HEK293 (cell line): ENCODE data around the gene NCKAP5.

Source experiments
- CTCF ChIA-PET: fragments of 350-600 bp; formaldehyde crosslinking; extraction: SDS; loops from one replicate; lab custom pipeline; 2021; ENCODE audit warnings: antibody characterized with exemption; lab: Yijun Ruan, JAX
- POLR2A ChIA-PET: fragments of 300-600 bp; formaldehyde crosslinking; extraction: SDS; loops from one replicate; lab custom pipeline; 2020; ENCODE audit warnings: antibody characterized with exemption, inconsistent platforms; lab: Yijun Ruan, JAX
- H3K27ac ChIP-seq: fragments of 200-500 bp; sonication (Bioruptor generic); 2 replicates; pipeline ENCODE4 v1.5.1; 2014; ENCODE audit warnings: low read depth, low read length, control low read depth, inconsistent platforms; ENCODE audit errors: extremely low read depth
- H3K36me3 ChIP-seq, 2 experiments: fragments of 200-500 bp in 1 of 2; sonication (Bioruptor generic) in 1 of 2; 1 replicate in 1 of 2; 2 replicates in 1 of 2; pipeline ENCODE4 v1.5.1; 2014 to 2017; ENCODE audit warnings: inconsistent platforms in 2 of 2, low read length in 2 of 2; ENCODE audit not compliant: control insufficient read depth in 2 of 2, insufficient read depth in 1 of 2
- H3K4me1 ChIP-seq: fragments of 200-500 bp; sonication (Bioruptor generic); 2 replicates; pipeline ENCODE4 v1.5.1; 2014; ENCODE audit warnings: mild to moderate bottlenecking, low read length, inconsistent platforms; ENCODE audit not compliant: control insufficient read depth, insufficient read depth
- H3K4me3 ChIP-seq: 2 replicates; pipeline ENCODE4 v1.5.1; 2011; ENCODE audit warnings: low read depth, mild to moderate bottlenecking, control low read depth, low read length, moderate library complexity
- H3K9me3 ChIP-seq: fragments of 200-500 bp; sonication (Bioruptor generic); 2 replicates; pipeline ENCODE4 v1.5.1; 2014; ENCODE audit warnings: low read depth, low read length, inconsistent platforms; ENCODE audit not compliant: control insufficient read depth, insufficient read depth
- CTCF ChIP-seq: fragments of 450-650 bp; formaldehyde crosslinking; IDR thresholded peaks from 2 replicates; pipeline ENCODE4 v1.5.1; 2016; ENCODE audit warnings: missing biosample characterization, missing genetic modification characterization
- GLI2 ChIP-seq: fragments of 450-650 bp; formaldehyde crosslinking; IDR thresholded peaks from 2 replicates; pipeline ENCODE4; 2017; ENCODE audit warnings: missing biosample characterization, missing genetic modification characterization, low read depth, borderline replicate concordance
- OVOL3 ChIP-seq: fragments of 450-650 bp; formaldehyde crosslinking; IDR thresholded peaks from 2 replicates; pipeline ENCODE4 v1.5.1; 2016; ENCODE audit warnings: missing biosample characterization, missing genetic modification characterization
- PRDM6 ChIP-seq: fragments of 450-650 bp; formaldehyde crosslinking; IDR thresholded peaks from 2 replicates; pipeline ENCODE4 v1.5.1; 2017; ENCODE audit warnings: missing biosample characterization, missing genetic modification characterization
- SETDB1 ChIP-seq: IDR thresholded peaks from one replicate; pipeline ENCODE4 v1.6.1; 2017; ENCODE audit warnings: mild to moderate bottlenecking, low read length, moderate library complexity, mixed read lengths; ENCODE audit not compliant: insufficient read length
- SP3 ChIP-seq: fragments of 450-650 bp; formaldehyde crosslinking; IDR thresholded peaks from 2 replicates; pipeline ENCODE4 v1.5.1; 2016; ENCODE audit warnings: missing biosample characterization, missing genetic modification characterization
- TRIM28 ChIP-seq: IDR thresholded peaks from 2 replicates; pipeline ENCODE4 v1.6.1; 2011; ENCODE audit warnings: low read length, control low read depth, borderline replicate concordance
- ZNF121 ChIP-seq: fragments of 450-650 bp; formaldehyde crosslinking; IDR thresholded peaks from 2 replicates; pipeline ENCODE4 v1.5.1; 2016; ENCODE audit warnings: missing biosample characterization, missing genetic modification characterization
- ZNF138 ChIP-seq: fragments of 450-650 bp; formaldehyde crosslinking; IDR thresholded peaks from 2 replicates; pipeline ENCODE4 v1.5.1; 2016; ENCODE audit warnings: missing biosample characterization, missing genetic modification characterization, borderline replicate concordance
- ZNF202 ChIP-seq: fragments of 450-650 bp; formaldehyde crosslinking; IDR thresholded peaks from 2 replicates; pipeline ENCODE4 v1.5.1; 2016; ENCODE audit warnings: missing biosample characterization, missing genetic modification characterization, borderline replicate concordance
- ZNF292 ChIP-seq: fragments of 450-650 bp; formaldehyde crosslinking; IDR thresholded peaks from 2 replicates; pipeline ENCODE4 v1.5.1; 2016; ENCODE audit warnings: low read depth, missing biosample characterization, missing genetic modification characterization, borderline replicate concordance
- ZNF350 ChIP-seq: fragments of 450-650 bp; formaldehyde crosslinking; IDR thresholded peaks from 2 replicates; pipeline ENCODE4 v1.5.0; 2017; ENCODE audit warnings: missing biosample characterization, mild to moderate bottlenecking, missing genetic modification characterization
- ZNF48 ChIP-seq: fragments of 450-650 bp; formaldehyde crosslinking; IDR thresholded peaks from 2 replicates; pipeline ENCODE4 v1.5.1; 2016; ENCODE audit warnings: missing biosample characterization, missing genetic modification characterization
- ZNF501 ChIP-seq: fragments of 450-650 bp; formaldehyde crosslinking; IDR thresholded peaks from 2 replicates; pipeline ENCODE4 v1.5.1; 2016; ENCODE audit warnings: missing biosample characterization, missing genetic modification characterization
- ZNF548 ChIP-seq: fragments of 450-650 bp; formaldehyde crosslinking; IDR thresholded peaks from 2 replicates; pipeline ENCODE4 v1.5.1; 2016; ENCODE audit warnings: missing biosample characterization, missing genetic modification characterization
- ZNF549 ChIP-seq: fragments of 450-650 bp; IDR thresholded peaks from 2 replicates; pipeline ENCODE4 v1.5.1; 2018; ENCODE audit warnings: missing biosample characterization, missing genetic modification characterization, mild to moderate bottlenecking, inconsistent platforms, moderate library complexity
- ZNF585B ChIP-seq: fragments of 450-650 bp; formaldehyde crosslinking; IDR thresholded peaks from 2 replicates; pipeline ENCODE4 v1.5.1; 2016; ENCODE audit warnings: missing biosample characterization, missing genetic modification characterization
- ZNF645 ChIP-seq: fragments of 450-650 bp; formaldehyde crosslinking; IDR thresholded peaks from 2 replicates; pipeline ENCODE4; 2016; ENCODE audit warnings: missing biosample characterization, missing genetic modification characterization
- ZNF654 ChIP-seq: fragments of 450-650 bp; formaldehyde crosslinking; IDR thresholded peaks from 2 replicates; pipeline ENCODE4 v1.5.1; 2016; ENCODE audit warnings: low read depth, missing biosample characterization, missing genetic modification characterization
- ZNF843 ChIP-seq: fragments of 450-650 bp; formaldehyde crosslinking; IDR thresholded peaks from 2 replicates; pipeline ENCODE4 v1.5.1; 2016; ENCODE audit warnings: missing biosample characterization, missing genetic modification characterization
- TF ChIP-seq, protein P1 (sequence below): fragments of 450-650 bp; formaldehyde crosslinking; IDR thresholded peaks from 2 replicates; pipeline ENCODE4 v1.5.0; 2017; ENCODE audit warnings: missing biosample characterization, missing genetic modification characterization, borderline replicate concordance
- TF ChIP-seq, protein P2 (sequence below): fragments of 450-650 bp; formaldehyde crosslinking; conservative IDR thresholded peaks from 2 replicates; pipeline ENCODE4 v1.5.1; 2016; ENCODE audit warnings: low read depth, missing biosample characterization, missing genetic modification characterization
- TF ChIP-seq, protein P3 (sequence below): fragments of 450-650 bp; formaldehyde crosslinking; IDR thresholded peaks from 2 replicates; pipeline ENCODE4 v1.5.1; 2016; ENCODE audit warnings: missing biosample characterization, missing genetic modification characterization

NCKAP5 gene

GRCh38 chr2:133255360-133255759, 312.9 kb downstream of the NCKAP5 start:
- no peak overlapping the region for H3K27ac ChIP-seq
- H3K36me3 ChIP-seq, result no peaks in the 10 kb centered on the region
- CTCF ChIA-PET, result interaction anchor here (0.6 kb wide), 1 partner anchor 579 kb away, joined by 4 read pairs; no protein-coding TSS in a partner anchor
- no peak for TF ChIP-seq ZNF292 (tag by site-specific recombination)
- no peak for TF ChIP-seq PRDM6
- no peak for TF ChIP-seq OVOL3 (tag by site-specific recombination)
- no peak for TF ChIP-seq ZNF350 (tag by site-specific recombination)
- no peak for TF ChIP-seq SETDB1
- TF ChIP-seq SP3 (tag by site-specific recombination), result no peak
- TF ChIP-seq ZNF549, result no peak
- no peak for TF ChIP-seq TRIM28
- no peak for TF ChIP-seq ZNF654 (tag by site-specific recombination)
- no peak for TF ChIP-seq ZNF585B (tag by site-specific recombination)
- H3K4me1 ChIP-seq, result no peaks in the 10 kb centered on the region
- no peaks in the 10 kb centered on the region for H3K9me3 ChIP-seq
- POLR2A ChIA-PET, result no interaction called here
- H3K4me3 ChIP-seq, result no peak overlapping the region

GRCh38 chr2:133253793-133254192, 314.5 kb downstream of the NCKAP5 start:
- no peaks in the 10 kb centered on the region for H3K4me1 ChIP-seq
- no peaks in the 10 kb centered on the region for H3K9me3 ChIP-seq
- ChIA-PET POLR2A (no interaction called here), CTCF (interaction anchor here (0.7 to 0.9 kb wide), 2 partner anchors 307 to 1055 kb away, joined by 3 read pairs; no protein-coding TSS in a partner anchor)
- no peak overlapping the region for H3K27ac ChIP-seq
- no peak overlapping the region for H3K4me3 ChIP-seq
- H3K36me3 ChIP-seq, result no peaks in the 10 kb centered on the region
- TF ChIP-seq ZNF843 (tag by site-specific recombination) (no peak), ZNF202 (no peak), ZNF548 (no peak), GLI2 (tag by site-specific recombination) (no peak), CTCF (tag by site-specific recombination) (no peak), ZNF138 (tag by site-specific recombination) (no peak), ZNF48 (tag by site-specific recombination) (no peak), ZNF645 (tag by site-specific recombination) (no peak), ZNF121 (tag by site-specific recombination) (no peak), ZNF501 (tag by site-specific recombination) (no peak)
- TF ChIP-seq, protein P1, sequence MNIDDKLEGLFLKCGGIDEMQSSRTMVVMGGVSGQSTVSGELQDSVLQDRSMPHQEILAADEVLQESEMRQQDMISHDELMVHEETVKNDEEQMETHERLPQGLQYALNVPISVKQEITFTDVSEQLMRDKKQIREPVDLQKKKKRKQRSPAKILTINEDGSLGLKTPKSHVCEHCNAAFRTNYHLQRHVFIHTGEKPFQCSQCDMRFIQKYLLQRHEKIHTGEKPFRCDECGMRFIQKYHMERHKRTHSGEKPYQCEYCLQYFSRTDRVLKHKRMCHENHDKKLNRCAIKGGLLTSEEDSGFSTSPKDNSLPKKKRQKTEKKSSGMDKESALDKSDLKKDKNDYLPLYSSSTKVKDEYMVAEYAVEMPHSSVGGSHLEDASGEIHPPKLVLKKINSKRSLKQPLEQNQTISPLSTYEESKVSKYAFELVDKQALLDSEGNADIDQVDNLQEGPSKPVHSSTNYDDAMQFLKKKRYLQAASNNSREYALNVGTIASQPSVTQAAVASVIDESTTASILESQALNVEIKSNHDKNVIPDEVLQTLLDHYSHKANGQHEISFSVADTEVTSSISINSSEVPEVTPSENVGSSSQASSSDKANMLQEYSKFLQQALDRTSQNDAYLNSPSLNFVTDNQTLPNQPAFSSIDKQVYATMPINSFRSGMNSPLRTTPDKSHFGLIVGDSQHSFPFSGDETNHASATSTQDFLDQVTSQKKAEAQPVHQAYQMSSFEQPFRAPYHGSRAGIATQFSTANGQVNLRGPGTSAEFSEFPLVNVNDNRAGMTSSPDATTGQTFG, result no peak
- TF ChIP-seq, protein P2, sequence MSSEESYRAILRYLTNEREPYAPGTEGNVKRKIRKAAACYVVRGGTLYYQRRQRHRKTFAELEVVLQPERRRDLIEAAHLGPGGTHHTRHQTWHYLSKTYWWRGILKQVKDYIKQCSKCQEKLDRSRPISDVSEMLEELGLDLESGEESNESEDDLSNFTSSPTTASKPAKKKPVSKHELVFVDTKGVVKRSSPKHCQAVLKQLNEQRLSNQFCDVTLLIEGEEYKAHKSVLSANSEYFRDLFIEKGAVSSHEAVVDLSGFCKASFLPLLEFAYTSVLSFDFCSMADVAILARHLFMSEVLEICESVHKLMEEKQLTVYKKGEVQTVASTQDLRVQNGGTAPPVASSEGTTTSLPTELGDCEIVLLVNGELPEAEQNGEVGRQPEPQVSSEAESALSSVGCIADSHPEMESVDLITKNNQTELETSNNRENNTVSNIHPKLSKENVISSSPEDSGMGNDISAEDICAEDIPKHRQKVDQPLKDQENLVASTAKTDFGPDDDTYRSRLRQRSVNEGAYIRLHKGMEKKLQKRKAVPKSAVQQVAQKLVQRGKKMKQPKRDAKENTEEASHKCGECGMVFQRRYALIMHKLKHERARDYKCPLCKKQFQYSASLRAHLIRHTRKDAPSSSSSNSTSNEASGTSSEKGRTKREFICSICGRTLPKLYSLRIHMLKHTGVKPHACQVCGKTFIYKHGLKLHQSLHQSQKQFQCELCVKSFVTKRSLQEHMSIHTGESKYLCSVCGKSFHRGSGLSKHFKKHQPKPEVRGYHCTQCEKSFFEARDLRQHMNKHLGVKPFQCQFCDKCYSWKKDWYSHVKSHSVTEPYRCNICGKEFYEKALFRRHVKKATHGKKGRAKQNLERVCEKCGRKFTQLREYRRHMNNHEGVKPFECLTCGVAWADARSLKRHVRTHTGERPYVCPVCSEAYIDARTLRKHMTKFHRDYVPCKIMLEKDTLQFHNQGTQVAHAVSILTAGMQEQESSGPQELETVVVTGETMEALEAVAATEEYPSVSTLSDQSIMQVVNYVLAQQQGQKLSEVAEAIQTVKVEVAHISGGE (tag by site-specific recombination), result no peak
- TF ChIP-seq, protein P3, sequence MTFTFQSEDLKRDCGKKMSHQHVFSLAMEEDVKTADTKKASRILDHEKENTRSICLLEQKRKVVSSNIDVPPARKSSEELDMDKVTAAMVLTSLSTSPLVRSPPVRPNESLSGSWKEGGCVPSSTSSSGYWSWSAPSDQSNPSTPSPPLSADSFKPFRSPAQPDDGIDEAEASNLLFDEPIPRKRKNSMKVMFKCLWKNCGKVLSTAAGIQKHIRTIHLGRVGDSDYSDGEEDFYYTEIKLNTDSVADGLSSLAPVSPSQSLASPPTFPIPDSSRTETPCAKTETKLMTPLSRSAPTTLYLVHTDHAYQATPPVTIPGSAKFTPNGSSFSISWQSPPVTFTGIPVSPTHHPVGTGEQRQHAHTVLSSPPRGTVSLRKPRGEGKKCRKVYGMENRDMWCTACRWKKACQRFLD, result no peak
